ENCODE measurements around the gene MGMT. TPM values are rescaled to one million over a fixed set of nuclear protein-coding genes. Genes with fewer than 3 reads are reported as not detected.

The MGMT gene
- total and polyA plus RNA-seq, 2 donors (not counting 3 experiments of a cell fraction or from before 2014, with no cell fraction given) = 15.0 to 15.2 TPM

DNA sequence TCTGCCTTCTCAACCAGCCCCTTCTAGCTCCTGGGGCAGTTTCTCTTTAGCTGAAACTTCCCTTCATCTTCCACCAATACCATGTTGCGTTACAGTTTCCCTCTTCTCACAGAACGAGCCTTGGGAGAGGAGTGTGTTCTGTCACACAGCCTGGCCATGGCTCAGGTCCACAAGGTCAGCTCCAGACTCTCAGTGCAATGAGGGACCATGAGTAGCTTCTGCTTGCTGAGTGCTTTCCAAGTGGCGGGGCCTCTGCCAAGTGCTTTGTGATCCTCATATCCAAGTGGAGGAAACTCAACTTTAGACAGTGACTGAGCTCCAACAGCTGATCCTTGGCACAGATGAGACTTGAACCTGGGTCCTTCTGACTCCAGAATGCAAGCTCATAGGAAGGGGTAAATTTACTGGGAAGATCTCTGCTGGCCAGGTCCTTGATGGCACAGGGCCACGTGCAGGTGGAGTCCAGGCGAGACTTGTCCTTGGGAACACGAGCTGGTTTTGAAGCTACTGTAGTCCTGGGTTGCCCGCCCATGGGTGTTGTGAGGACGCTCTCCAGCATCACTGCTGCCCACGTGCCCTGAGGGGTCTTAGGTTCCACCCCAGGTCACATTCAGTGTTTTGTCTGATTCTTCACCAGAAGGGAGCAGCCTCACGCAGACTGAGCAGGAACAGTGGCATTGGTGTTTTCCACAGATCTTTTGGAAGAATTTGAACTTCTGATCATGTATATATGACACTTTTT lies 259.0 kb downstream of the MGMT start:
- H3K4me3 ChIP-seq (replicated peaks in 1 of 3; ENCODE audit: insufficient read depth in 1 of 3, low read depth in 1 of 3, low read length in 3 of 3) = no peak overlapping the region
- no peaks in the 10 kb centered on the region for H3K27me3 ChIP-seq (ENCODE audit: control insufficient read depth in 2 of 2, insufficient read depth in 2 of 2, low read length in 2 of 2)
- H3K4me1 ChIP-seq (ENCODE audit: control insufficient read depth, extremely low read depth, insufficient read depth, low read length) = no peaks in the 10 kb centered on the region
- H3K9me3 ChIP-seq (replicated peaks; ENCODE audit: control insufficient read depth, insufficient read depth, low read length) = peaks cover 3% of the 10 kb centered on the region
- no peak for TF ChIP-seq POLR2AphosphoS5 (IDR thresholded peaks at IDR 0.05; ENCODE audit: insufficient read depth, low read depth, low read length)
- no peak for TF ChIP-seq MYC (IDR thresholded peaks at IDR 0.05; ENCODE audit: low read depth, low read length)
- no peak for TF ChIP-seq FOS (IDR thresholded peaks at IDR 0.05; ENCODE audit: borderline replicate concordance, insufficient read depth, low read length)
- no peak for TF ChIP-seq EZH2 (IDR thresholded peaks at IDR 0.05; ENCODE audit: borderline replicate concordance, low read depth, low read length, severe bottlenecking)
- no peak for TF ChIP-seq GATA2 (IDR thresholded peaks at IDR 0.05; ENCODE audit: insufficient read depth, insufficient read length, low read depth, low read length)
- TF ChIP-seq, protein P1, sequence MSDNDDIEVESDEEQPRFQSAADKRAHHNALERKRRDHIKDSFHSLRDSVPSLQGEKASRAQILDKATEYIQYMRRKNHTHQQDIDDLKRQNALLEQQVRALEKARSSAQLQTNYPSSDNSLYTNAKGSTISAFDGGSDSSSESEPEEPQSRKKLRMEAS (IDR thresholded peaks at IDR 0.05; ENCODE audit: insufficient read depth, insufficient read length) = no peak
- TF ChIP-seq, protein P2, sequence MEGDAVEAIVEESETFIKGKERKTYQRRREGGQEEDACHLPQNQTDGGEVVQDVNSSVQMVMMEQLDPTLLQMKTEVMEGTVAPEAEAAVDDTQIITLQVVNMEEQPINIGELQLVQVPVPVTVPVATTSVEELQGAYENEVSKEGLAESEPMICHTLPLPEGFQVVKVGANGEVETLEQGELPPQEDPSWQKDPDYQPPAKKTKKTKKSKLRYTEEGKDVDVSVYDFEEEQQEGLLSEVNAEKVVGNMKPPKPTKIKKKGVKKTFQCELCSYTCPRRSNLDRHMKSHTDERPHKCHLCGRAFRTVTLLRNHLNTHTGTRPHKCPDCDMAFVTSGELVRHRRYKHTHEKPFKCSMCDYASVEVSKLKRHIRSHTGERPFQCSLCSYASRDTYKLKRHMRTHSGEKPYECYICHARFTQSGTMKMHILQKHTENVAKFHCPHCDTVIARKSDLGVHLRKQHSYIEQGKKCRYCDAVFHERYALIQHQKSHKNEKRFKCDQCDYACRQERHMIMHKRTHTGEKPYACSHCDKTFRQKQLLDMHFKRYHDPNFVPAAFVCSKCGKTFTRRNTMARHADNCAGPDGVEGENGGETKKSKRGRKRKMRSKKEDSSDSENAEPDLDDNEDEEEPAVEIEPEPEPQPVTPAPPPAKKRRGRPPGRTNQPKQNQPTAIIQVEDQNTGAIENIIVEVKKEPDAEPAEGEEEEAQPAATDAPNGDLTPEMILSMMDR (IDR thresholded peaks at IDR 0.05; ENCODE audit: extremely low read depth in 1 of 2, insufficient read depth in 1 of 2, low read depth in 1 of 2, low read length in 2 of 2) = no peak
- TF ChIP-seq JUN (IDR thresholded peaks at IDR 0.05; ENCODE audit: borderline replicate concordance, insufficient read depth, insufficient read length, low read depth) = no peak
- no peak for TF ChIP-seq POLR2A (IDR thresholded peaks at IDR 0.05; ENCODE audit: low read depth, low read length)
- H3K4me2 ChIP-seq (ENCODE audit: insufficient read depth, low read length) = no peak overlapping the region
- no peak overlapping the region for H3K9ac ChIP-seq (replicated peaks; ENCODE audit: extremely low read depth, insufficient read depth, low read length)
- H2AFZ ChIP-seq (ENCODE audit: low read depth, low read length) = no peak overlapping the region
- ChIA-PET POLR2A (no interaction called here), CTCF (no interaction called here)
- H4K20me1 ChIP-seq (replicated peaks; ENCODE audit: control insufficient read depth, extremely low read depth, insufficient read depth, low read length) = no peaks in the 10 kb centered on the region
- no peaks in the 10 kb centered on the region for H3K9me1 ChIP-seq (replicated peaks; ENCODE audit: control insufficient read depth, extremely low read depth, insufficient read depth, low read length)
- H3K36me3 ChIP-seq (ENCODE audit: control insufficient read depth in 2 of 2, extremely low read depth in 1 of 2, insufficient read depth in 2 of 2, low read length in 2 of 2) = no peaks in the 10 kb centered on the region
- intact Hi-C loops (cut with micrococcal nuclease) (no loop called here), dilution Hi-C loops (cut with MboI; ENCODE audit: extremely low pct_ligation_motif_present, low sequenced_read_pairs) (no loop called here)
- H3K79me2 ChIP-seq (ENCODE audit: control insufficient read depth, insufficient read depth, low read length) = no peaks in the 10 kb centered on the region
- no peak for FAIRE-seq
- DNase-seq (ENCODE audit: low read depth, low spot score) = no peak
- H3K27ac ChIP-seq (ENCODE audit: insufficient read depth, low read depth, low read length) = no peak overlapping the region
- no TSS peak for BruUV-seq (replicated peaks)
